ENCODE results near the gene PKD1.
"Not testable (repeated sequence)": the region's sequence is repeated elsewhere in the genome, so short reads cannot be mapped to it uniquely, and the experiment has no call there.

Gene PKD1

DNA sequence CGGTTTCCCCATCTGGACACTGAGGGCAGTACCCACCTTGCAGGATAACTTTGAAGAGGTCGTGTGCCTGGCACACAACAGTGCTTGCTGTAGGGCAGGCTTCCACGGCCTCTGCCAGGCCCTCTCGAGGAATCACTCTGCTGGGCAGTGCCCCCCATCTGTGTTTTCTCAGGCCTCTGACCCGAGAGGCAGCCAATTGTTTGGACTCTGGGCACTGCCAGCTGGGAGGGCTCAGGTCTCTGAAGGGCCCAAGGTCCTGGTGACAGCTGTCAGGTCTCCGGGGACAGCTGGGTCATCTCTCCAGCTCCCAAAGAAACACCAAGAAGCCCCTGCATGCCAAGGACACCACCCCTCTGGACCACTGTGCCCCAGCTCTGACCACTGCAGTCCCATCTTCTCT lies 11.7 kb upstream of the PKD1 start:
- in situ Hi-C loops (cut with HindIII; ENCODE audit: low sequenced_read_pairs), result no loop called here
- TF ChIP-seq, protein P1, sequence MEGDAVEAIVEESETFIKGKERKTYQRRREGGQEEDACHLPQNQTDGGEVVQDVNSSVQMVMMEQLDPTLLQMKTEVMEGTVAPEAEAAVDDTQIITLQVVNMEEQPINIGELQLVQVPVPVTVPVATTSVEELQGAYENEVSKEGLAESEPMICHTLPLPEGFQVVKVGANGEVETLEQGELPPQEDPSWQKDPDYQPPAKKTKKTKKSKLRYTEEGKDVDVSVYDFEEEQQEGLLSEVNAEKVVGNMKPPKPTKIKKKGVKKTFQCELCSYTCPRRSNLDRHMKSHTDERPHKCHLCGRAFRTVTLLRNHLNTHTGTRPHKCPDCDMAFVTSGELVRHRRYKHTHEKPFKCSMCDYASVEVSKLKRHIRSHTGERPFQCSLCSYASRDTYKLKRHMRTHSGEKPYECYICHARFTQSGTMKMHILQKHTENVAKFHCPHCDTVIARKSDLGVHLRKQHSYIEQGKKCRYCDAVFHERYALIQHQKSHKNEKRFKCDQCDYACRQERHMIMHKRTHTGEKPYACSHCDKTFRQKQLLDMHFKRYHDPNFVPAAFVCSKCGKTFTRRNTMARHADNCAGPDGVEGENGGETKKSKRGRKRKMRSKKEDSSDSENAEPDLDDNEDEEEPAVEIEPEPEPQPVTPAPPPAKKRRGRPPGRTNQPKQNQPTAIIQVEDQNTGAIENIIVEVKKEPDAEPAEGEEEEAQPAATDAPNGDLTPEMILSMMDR (IDR thresholded peaks at IDR 0.05; ENCODE audit: low read depth, low read length), result no peak
- DNase-seq (ENCODE audit: low read depth, low spot score), result no peak
- no peak overlapping the region for H3K4me3 ChIP-seq (ENCODE audit: low read depth, low read length)

DNA sequence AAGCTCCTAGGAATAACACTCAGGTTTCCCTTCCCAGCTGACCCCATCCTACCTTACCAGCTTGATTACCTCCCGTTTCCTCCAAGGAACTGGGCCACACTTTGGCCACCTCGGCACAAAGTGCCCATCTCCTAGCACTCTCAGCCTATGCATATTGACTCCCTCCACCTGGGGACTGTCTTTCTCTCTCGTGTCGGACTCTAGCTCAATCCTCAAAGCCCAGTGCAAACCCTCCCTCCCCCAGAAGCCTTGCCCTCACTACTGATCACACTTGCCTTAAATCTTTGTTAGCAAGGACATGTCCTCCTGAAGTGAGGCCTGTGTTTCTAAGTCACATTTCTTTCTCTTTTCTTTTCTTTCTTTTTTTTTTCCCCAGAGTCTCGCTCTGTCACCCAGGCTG lies 10.1 kb upstream of the PKD1 start:
- in situ Hi-C loops (cut with HindIII; ENCODE audit: low sequenced_read_pairs), result no loop called here
- DNase-seq (ENCODE audit: low read depth, low spot score), result no peak
- TF ChIP-seq, protein P1 (IDR thresholded peaks at IDR 0.05; ENCODE audit: low read depth, low read length), result no peak
- H3K4me3 ChIP-seq (ENCODE audit: low read depth, low read length), result no peak overlapping the region

DNA sequence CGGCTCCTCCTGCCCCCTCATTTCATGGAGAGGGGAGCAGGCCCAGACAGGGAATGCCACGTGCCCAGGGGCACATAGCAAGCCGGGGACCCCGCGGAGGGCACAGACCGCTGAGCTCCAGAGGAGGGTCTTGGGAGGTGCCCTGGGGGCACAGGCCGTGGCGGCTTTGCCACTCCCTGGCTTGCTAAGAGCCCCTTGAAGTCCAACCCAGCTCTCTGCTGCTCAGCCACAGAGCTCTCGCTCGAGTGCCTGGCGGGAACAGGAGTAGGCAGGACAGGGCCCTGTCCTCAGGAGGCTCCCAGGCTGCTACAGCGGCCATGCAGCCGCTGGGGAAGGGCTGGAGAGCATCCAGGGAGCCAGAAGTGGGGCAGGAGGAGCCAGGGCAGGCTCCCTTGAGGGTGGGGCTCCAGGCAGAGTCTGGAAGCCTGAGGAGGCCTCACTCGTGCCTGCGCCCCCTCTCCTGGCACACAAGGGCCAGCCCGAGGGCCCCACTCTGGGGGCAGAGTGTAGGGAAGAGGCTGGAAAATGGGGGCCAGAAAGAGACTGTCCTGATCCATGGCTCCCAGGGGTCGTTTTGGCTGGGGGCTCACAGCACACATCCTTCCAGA lies 8.3 kb upstream of the PKD1 start:
- H3K4me3 ChIP-seq (ENCODE audit: low read depth, low read length), result no peak overlapping the region
- no peak for DNase-seq (ENCODE audit: low read depth, low spot score)
- TF ChIP-seq, protein P1 (IDR thresholded peaks at IDR 0.05; ENCODE audit: low read depth, low read length), result no peak
- in situ Hi-C loops (cut with HindIII; ENCODE audit: low sequenced_read_pairs), result no loop called here

DNA sequence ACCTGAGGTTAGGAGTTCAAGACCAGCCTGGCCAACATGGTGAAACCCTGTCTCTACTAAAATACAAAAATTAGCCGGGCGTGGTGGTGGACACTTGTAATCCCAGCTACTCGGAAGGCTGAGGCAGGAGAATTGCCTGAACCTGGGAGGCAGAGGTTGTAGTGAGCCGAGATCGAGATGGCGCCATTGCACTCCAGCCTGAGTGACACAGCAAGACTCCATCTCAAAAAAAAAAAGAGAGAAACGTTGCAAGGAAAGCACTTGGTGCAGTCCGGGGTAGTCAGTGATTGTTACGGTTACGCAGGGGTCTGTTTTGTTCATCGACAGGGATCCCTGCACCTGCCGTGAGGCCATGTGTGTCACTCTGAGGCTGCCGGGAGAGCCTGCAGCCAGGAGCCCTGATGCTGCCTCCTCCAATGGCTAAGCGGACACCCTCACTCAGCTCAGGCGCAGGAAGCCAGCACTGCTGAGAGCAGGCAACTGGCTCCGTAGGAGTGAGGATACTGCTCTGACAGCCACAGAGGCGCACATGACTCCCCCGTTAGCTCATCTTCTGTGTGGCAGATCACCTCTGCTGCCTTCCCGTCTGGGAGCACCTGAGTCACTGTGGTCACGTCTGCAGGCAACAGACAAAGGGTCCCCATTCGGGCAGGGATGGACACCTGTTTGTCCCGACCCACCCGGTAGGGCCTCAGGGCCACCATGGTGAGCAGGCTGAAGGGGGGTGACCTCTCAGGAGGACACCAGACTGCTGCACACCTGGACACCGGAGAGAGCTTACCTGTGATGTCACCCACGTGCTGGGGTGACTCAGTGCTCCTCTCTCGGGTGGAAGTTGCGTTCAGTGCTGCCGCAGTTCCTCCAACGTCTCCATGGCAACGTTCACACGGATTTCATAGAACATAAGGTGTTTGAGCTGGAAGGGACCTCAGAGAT lies 7.5 kb upstream of the PKD1 start:
- H3K4me3 ChIP-seq (ENCODE audit: low read depth, low read length), result no peak overlapping the region
- in situ Hi-C loops (cut with HindIII; ENCODE audit: low sequenced_read_pairs), result no loop called here
- TF ChIP-seq, protein P1 (IDR thresholded peaks at IDR 0.05; ENCODE audit: low read depth, low read length), result no peak
- DNase-seq (ENCODE audit: low read depth, low spot score), result no peak

DNA sequence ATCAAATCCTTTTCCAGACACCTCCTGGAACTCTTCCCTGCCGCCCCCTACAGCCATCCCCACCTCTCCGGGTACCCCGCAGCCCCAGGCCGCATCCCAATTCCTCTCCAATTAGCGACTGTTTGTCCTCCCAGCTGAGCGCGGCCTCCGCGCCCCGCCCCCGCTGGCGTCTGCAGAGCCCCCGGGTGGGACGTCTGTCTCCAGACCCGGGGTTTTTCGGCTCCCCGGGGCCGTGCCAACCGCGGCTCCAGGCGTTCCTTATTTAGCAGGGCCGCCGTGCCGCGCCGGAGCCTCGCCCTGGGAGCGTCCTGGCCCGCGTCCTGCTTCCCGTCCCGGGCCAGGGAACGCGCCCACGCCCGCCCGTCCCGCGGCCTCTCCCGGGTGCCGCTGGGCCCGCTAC lies 627 bp downstream of the PKD1 start:
- DNase-seq (ENCODE audit: low read depth, low spot score); in situ Hi-C loops (cut with HindIII; ENCODE audit: low sequenced_read_pairs): not testable (repeated sequence)
- peak overlapping the region; percentile 51 for H3K4me3 ChIP-seq (ENCODE audit: low read depth, low read length)

DNA sequence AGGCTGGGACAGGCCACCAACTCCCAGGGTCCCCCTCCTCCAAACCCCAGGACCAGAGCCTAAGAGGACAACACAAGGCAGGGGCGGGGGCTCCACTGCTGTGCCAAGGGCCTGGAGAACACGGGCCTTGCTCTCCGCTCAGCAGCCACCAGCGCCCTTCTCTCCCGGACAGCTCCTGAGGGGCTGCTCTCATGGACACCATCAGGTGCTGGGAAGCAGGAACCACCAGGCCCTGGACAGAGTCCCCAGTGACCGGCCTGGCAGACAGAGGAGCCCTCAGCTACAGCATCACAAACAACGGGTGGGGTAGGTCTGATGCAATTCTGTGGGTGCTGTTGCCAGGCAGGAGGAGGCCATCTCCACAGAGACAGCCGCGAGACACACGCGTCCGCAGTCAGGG lies 1.9 kb downstream of the PKD1 start:
- DNase-seq (ENCODE audit: low read depth, low spot score); in situ Hi-C loops (cut with HindIII; ENCODE audit: low sequenced_read_pairs): not testable (repeated sequence)
- H3K4me3 ChIP-seq (ENCODE audit: low read depth, low read length), result peak overlapping the region; percentile 20

DNA sequence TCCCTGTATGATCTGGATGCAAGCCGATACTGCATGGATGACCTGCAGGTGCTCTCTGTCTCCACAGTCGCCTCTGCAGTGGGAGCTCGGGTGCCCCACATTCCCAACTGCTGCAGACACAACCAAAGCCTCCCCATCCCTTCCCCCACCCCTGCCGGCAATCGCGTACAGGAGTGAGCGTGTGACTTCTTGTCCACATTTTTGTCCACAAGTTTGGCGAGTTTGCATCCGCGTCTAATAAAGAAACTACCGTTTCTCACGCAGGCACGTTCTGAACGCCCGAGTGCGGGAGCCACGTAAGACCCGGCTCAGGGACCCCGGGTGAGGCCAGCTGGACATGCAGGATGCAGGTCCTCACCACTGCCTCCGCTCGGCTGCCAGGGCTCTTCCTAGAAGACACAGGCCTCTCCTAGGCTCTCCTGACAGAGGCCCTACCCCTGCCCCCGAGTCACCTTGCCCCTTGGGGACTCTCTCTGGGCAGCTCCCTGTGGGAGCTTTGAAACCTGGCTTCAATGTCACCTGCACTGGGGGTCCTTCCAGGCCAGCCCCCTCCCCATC lies 5.7 kb downstream of the PKD1 start:
- DNase-seq (ENCODE audit: low read depth, low spot score); in situ Hi-C loops (cut with HindIII; ENCODE audit: low sequenced_read_pairs); H3K4me3 ChIP-seq (ENCODE audit: low read depth, low read length): not testable (repeated sequence)

DNA sequence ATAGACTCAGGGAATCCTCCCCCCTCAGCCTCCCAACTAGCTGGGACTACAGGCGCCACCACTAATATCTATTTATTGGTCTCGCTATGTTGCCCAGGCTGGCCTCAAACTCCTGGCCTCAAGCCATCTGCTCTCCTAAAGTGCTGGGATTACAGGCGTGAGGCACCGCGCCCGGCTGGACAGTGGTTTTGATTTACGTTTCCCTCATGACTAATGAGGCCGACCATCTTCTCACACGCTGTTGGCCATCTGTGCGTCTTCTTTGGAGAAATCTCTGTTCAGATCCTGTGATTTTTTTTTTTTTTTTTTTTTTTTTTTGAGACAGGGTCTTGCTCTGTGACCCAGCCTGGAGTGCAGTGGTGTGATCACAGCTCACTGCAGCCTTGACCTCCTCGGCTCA lies 6.4 kb downstream of the PKD1 start:
- peak; percentile 52 for DNase-seq (ENCODE audit: low read depth, low spot score)
- not testable (repeated sequence) for H3K4me3 ChIP-seq (ENCODE audit: low read depth, low read length)

DNA sequence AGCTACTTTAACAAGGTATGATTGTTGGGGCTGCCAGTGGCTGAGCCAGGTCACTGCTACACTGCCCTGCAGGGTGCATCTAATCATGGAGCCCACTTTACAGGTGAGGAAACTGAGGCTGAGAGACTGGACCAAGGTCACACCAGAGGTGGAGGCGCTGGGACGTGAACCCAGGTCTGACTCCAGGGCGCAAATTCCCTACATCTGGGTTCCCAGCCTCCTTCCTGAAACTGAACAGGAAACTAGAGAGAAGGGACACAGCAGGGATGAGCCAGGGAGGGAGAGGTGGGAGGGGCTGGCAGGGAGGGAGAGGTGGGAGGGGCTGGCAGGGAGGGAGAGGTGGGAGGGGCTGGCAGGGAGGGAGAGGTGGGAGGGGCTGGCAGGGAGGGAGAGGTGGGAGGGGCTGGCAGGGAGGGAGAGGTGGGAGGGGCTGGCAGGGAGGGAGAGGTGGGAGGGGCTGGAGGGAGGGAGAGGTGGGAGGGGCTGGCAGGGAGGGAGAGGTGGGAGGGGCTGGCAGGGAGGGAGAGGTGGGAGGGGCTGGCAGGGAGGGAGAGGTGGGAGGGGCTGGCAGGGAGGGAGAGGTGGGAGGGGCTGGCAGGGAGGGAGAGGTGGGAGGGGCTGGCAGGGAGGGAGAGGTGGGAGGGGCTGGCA lies 7.9 kb downstream of the PKD1 start:
- H3K4me3 ChIP-seq (ENCODE audit: low read depth, low read length); in situ Hi-C loops (cut with HindIII; ENCODE audit: low sequenced_read_pairs): not testable (repeated sequence)
- DNase-seq (ENCODE audit: low read depth, low spot score), result peak; percentile 52

More for the DNA sequence above, 6.4 kb downstream of the PKD1 start:
- in situ Hi-C loops (cut with HindIII; ENCODE audit: low sequenced_read_pairs), result not testable (repeated sequence)

DNA sequence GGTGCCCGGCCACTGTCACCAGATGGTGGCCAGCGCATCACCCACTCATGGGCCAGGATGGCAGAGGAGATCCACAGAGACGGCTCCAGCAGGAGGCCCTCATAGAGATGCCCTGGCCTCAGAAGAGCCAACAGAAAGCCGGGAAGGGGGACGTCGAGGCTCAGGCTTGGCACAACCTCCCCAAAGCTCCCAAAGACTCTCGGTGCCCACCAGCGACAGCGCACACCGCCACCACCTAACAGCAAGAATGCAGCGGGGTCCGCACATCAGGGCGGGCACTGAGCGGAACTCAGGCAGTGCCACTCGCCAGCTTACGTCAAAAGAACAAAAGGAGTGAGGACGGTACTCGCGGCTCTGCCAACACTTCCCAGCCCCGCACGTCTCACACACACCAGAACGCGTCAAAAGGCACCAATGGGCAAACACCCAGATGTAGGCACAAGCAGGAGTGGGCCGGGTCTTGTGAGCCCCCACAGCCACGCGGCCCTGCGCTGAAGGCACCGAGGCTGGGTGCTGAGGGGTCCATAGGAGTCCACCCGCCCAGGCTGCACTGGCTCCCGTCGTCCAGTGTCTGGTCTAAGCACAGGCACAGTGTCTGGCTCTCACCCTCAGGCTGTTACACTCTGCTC lies 8.7 kb downstream of the PKD1 start:
- DNase-seq (ENCODE audit: low read depth, low spot score); H3K4me3 ChIP-seq (ENCODE audit: low read depth, low read length); in situ Hi-C loops (cut with HindIII; ENCODE audit: low sequenced_read_pairs): not testable (repeated sequence)

DNA sequence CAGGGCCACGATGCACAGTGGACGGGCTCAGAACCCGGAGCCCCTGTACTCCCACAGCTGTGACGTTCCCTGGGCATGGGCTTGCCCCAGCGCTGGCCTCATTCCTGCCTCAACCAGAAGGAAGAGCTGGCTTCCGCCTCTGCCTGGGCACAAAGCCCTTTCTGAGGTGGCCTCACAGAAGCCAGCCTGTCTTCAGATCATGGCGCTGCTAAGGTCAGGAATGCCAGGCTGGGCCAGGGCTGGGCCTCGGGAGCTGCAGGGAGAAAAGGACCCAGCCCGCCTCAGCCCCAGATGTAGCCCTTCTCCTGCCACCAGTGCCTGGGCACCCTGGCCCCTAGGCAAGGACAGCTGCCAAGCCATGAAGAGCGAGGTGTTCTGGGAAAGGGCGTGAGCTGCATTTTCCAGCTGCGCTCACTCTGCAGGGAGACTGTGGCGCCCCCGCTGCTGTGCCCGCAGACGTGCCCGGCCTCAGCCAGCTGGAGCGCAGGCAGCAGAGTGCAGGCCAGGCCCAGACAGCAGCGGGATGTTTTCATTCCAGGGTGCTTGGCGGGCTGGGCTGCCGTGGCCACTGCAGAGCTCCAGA lies 9.4 kb downstream of the PKD1 start:
- H3K4me3 ChIP-seq (ENCODE audit: low read depth, low read length); in situ Hi-C loops (cut with HindIII; ENCODE audit: low sequenced_read_pairs); DNase-seq (ENCODE audit: low read depth, low spot score): not testable (repeated sequence)
